Mucosa of descending colon (tissue), 3 donors: Measurements from ENCODE around the gene ZNF585A. TPM values are rescaled to one million over a fixed set of nuclear protein-coding genes. Genes with fewer than 3 reads are reported as not detected.
"Not testable (repeated sequence)": the region's sequence is repeated elsewhere in the genome, so short reads cannot be mapped to it uniquely, and the experiment has no call there.

Source experiments
- ATAC-seq: fragments of 200-7000 bp; cut with Tn5 transposase; one replicate; pipeline ENCODE4 v1.9.1; 2020; ENCODE audit warnings: mild to moderate bottlenecking, moderate library complexity
- DNase-seq, 3 donors: peaks; one replicate each; pipeline ENCODE4 v3.0.0-alpha.2; 2020
- H3K36me3 ChIP-seq: fragments of 200-600 bp; one replicate; pipeline ENCODE4 v1.8.0; 2021; ENCODE audit warnings: low read depth, mild to moderate bottlenecking
- H3K4me1 ChIP-seq: fragments of 200-600 bp; one replicate; pipeline ENCODE4 v1.8.0; 2021; ENCODE audit warnings: low read depth, mild to moderate bottlenecking
- H3K4me3 ChIP-seq: fragments of 200-600 bp; one replicate; pipeline ENCODE4 v1.8.0; 2021; ENCODE audit warnings: mild to moderate bottlenecking
- H3K9me3 ChIP-seq: fragments of 200-600 bp; one replicate; pipeline ENCODE4 v1.8.0; 2021; ENCODE audit warnings: mild to moderate bottlenecking
- intact Hi-C, 2 donors: fragments of 100-400 bp; cut with DNase I in 1 of 2; cut with micrococcal nuclease in 1 of 2; formaldehyde crosslinking; loops; one replicate each; pipeline versions ENCODE4 v1.11.0 to v1.11.1; 2022; cut with DNase I, micrococcal nuclease
- total RNA-seq, 3 donors: library from RNA; stranded (reverse); fragmentation: NEBNext Ultra II Directional in 2 of 3; extraction: Animal tissue kit (Norgen Biotek cat#: 25700) in 2 of 3; gene quantifications; one replicate each; pipeline versions ENCODE4 v1.2.1 to v1.2.4, GENCODE V29; 2021 to 2023
- TF ChIP-seq, protein P1 (sequence below): fragments of 200-600 bp; IDR thresholded peaks from one replicate; pipeline ENCODE4 v1.8.0; 2022; ENCODE audit warnings: antibody characterized with exemption, mild to moderate bottlenecking
- donor health status: DM: no; HTN: no; CAD: no; lungs with moderate emphysema.
- donor health status: DM: no; HTN: no; CAD: no.
- donor health status: DM: no; HTN: yes; CAD: no.

Gene ZNF585A
- total RNA-seq, 3 donors from 2014 or later: 5.1 to 15.4 (median 10.1) TPM

DNA sequence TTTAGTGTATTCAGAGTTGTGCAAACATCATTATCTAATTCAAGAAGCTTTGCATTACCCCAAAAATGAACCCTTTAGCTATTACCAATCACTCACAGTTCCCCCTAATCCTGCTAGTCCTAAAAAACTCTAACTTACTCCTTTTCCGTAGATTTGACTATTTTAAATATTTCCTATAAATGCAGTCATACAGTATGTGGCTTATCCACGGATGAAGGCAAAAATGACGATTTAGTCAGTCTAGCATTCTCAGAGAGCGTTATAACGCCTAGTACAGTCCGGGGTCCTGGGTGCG, 44.9 kb upstream of the ZNF585A start:
- Histone ChIP-seq H3K36me3 (no peaks in the 10 kb centered on the region), H3K4me3 (peak overlapping the region; percentile 56), H3K9me3 (peaks cover 9% of the 10 kb centered on the region), H3K4me1 (peaks cover 8% of the 10 kb centered on the region)
- TF ChIP-seq, protein P1, sequence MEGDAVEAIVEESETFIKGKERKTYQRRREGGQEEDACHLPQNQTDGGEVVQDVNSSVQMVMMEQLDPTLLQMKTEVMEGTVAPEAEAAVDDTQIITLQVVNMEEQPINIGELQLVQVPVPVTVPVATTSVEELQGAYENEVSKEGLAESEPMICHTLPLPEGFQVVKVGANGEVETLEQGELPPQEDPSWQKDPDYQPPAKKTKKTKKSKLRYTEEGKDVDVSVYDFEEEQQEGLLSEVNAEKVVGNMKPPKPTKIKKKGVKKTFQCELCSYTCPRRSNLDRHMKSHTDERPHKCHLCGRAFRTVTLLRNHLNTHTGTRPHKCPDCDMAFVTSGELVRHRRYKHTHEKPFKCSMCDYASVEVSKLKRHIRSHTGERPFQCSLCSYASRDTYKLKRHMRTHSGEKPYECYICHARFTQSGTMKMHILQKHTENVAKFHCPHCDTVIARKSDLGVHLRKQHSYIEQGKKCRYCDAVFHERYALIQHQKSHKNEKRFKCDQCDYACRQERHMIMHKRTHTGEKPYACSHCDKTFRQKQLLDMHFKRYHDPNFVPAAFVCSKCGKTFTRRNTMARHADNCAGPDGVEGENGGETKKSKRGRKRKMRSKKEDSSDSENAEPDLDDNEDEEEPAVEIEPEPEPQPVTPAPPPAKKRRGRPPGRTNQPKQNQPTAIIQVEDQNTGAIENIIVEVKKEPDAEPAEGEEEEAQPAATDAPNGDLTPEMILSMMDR: no peak
- ATAC-seq (no peak), DNase-seq (no peak)
- intact Hi-C loops: no loop called here

DNA sequence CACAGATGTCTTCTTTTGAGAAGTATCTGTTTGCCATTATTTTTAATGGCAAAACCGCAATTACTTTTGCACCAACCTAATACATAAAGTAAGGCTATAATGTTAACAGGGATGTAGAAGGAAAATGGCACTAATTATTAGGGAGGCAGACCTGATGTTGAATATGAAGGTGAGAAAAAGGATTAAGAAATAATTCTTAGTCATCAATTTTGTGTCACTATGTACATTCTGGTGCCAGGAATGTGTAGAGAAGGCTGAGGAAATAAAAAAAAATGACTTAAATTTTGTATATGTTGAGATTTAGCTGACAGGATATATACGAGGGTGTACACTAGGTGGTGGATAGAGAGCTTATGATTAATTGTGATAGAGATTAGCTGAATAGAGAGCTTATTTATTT, 25.3 kb upstream of the ZNF585A start:
- DNase-seq (no peak), ATAC-seq (no peak)
- Histone ChIP-seq H3K4me1 (no peaks in the 10 kb centered on the region), H3K36me3 (peaks cover 7% of the 10 kb centered on the region), H3K4me3 (no peak overlapping the region), H3K9me3 (peaks cover 71% of the 10 kb centered on the region)
- TF ChIP-seq, protein P1: no peak
- intact Hi-C loops: no loop called here

DNA sequence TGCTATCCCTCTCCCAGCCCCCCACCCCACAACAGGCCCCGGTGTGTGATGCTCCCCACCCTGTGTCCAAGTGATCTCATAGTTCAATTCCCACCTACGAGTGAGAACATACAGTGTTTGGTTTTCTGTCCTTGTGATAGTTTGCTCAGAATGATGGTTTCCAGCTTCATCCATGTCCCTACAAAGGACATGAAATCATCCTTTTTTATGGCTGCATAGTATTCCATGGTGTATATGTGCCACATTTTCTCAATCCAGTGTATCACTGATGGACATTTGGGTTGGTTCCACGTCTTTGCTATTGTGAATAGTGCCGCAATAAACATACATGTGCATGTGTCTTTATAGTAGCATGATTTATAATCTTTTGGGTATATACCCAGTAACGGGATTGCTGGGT, 24.6 kb upstream of the ZNF585A start:
- not testable (repeated sequence) for ATAC-seq, H3K36me3 ChIP-seq

DNA sequence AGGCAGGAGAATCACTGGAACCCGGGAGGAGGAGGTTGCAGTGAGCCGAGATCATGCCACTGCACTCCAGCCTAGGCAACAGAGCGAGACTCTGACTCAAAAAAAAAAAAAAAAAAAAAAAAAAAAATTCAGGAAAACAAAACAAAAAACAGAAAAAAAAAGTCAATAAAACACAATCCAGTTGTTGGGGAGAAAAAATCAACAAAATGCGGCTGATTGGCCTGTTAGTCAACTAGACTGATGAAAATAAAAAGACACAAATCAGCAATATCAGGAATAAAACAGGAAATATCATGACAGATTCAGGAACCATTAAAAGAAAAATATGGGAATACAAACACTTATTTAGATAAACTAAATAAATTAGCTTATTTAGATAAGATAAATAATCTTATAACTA, 22.8 kb upstream of the ZNF585A start:
- H3K4me1 ChIP-seq, intact Hi-C loops, H3K36me3 ChIP-seq, DNase-seq, H3K4me3 ChIP-seq, ATAC-seq: not testable (repeated sequence)
- H3K9me3 ChIP-seq: peaks cover 91% of the 10 kb centered on the region

More for the DNA sequence above, 24.6 kb upstream of the ZNF585A start:
- H3K9me3 ChIP-seq: peaks cover 77% of the 10 kb centered on the region
- DNase-seq, H3K4me1 ChIP-seq, H3K4me3 ChIP-seq, intact Hi-C loops: not testable (repeated sequence)

DNA sequence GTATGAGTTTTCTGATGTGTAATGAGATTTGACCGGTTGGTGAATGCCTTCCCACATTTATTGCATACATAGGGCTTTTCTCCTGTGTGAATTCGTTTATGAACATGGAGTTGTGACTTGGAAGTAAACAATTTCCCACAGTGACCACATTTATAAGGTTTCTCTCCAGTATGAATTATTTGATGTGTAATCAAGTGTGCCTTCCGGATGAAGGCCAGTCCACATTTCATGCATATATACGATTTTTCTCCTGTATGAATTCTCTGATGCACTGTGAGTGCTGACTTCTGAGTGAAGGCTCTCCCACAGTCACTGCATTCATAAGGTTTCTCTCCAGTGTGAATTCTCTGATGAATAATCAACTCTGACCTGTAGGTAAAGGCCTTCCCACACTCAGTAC, 13.6 kb upstream of the ZNF585A start:
- intact Hi-C loops, ATAC-seq, DNase-seq, H3K4me1 ChIP-seq, H3K4me3 ChIP-seq: not testable (repeated sequence)
- H3K9me3 ChIP-seq: peaks cover 96% of the 10 kb centered on the region
- H3K36me3 ChIP-seq: peaks cover 11% of the 10 kb centered on the region

DNA sequence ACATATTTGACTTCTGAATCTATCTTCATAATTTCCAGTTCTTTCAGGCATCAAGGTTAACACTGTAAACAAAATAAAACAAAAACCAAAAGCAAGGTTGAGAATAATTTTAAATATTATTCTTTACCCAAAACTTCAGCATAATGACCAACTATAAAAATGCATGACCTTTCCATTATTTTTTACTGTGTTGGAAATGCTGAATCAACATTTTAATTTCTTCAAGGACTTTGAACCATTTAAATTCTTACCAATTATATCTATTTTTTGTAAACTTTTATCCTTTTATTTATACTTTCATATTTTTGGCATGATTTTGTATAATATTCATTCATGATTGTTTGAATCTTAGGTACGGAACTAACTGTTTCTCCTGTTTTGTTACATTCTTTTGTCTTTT, 6.9 kb downstream of the ZNF585A start:
- peaks cover 93% of the 10 kb centered on the region for H3K9me3 ChIP-seq
- H3K36me3 ChIP-seq: no peaks in the 10 kb centered on the region
- no peaks in the 10 kb centered on the region for H3K4me1 ChIP-seq
- DNase-seq (no peak), ATAC-seq (no peak)
- intact Hi-C loops: no loop called here
- TF ChIP-seq, protein P1: no peak
- H3K4me3 ChIP-seq: no peak overlapping the region

DNA sequence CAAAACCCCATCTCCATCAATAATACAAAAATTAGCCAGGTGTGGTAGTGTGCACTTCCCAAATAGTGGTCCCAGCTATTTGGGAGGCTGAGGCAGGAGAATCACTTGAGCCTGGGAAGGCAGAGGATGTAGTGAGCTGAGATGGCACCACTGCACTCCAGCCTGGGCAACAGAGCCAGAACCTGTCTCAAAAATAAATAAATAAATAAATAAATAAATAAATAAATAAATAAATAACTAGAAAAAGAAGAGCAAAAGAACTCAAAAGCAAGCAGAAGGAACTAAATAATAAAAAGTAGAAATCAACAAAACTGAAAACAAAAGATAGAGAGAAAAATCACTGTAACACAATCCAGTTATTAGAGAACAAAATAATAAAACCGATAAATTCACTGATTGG, 12.3 kb downstream of the ZNF585A start:
- intact Hi-C loops: no loop called here
- Histone ChIP-seq H3K9me3 (peaks cover 98% of the 10 kb centered on the region), H3K4me1 (no peaks in the 10 kb centered on the region), H3K4me3 (no peak overlapping the region), H3K36me3 (no peaks in the 10 kb centered on the region)
- DNase-seq (no peak), ATAC-seq (no peak)
- TF ChIP-seq, protein P1: no peak
